WI38 (cell line): ENCODE data around the gene ARID1B.

Source experiments
- H3K4me3 ChIP-seq: 2 replicates; pipeline ENCODE4 v1.5.1; 2011; ENCODE audit warnings: low read depth, mild to moderate bottlenecking, control low read depth, low read length
- TF ChIP-seq, protein P1 (sequence below): IDR thresholded peaks from 2 replicates; pipeline ENCODE4 v1.5.1; 2012; ENCODE audit warnings: low read depth, mild to moderate bottlenecking, control low read depth, low read length

ARID1B gene

GRCh38 chr6:156900292-156900691 is 123.1 kb downstream of the ARID1B start:
- TF ChIP-seq, protein P1, sequence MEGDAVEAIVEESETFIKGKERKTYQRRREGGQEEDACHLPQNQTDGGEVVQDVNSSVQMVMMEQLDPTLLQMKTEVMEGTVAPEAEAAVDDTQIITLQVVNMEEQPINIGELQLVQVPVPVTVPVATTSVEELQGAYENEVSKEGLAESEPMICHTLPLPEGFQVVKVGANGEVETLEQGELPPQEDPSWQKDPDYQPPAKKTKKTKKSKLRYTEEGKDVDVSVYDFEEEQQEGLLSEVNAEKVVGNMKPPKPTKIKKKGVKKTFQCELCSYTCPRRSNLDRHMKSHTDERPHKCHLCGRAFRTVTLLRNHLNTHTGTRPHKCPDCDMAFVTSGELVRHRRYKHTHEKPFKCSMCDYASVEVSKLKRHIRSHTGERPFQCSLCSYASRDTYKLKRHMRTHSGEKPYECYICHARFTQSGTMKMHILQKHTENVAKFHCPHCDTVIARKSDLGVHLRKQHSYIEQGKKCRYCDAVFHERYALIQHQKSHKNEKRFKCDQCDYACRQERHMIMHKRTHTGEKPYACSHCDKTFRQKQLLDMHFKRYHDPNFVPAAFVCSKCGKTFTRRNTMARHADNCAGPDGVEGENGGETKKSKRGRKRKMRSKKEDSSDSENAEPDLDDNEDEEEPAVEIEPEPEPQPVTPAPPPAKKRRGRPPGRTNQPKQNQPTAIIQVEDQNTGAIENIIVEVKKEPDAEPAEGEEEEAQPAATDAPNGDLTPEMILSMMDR = no peak
- H3K4me3 ChIP-seq = no peak overlapping the region

- TF ChIP-seq, protein P1 = no peak
- no peak overlapping the region for H3K4me3 ChIP-seq
Observed at GRCh38 chr6:156901309-156902019, 124.3 kb downstream of the ARID1B start.

- H3K4me3 ChIP-seq = no peak overlapping the region
- TF ChIP-seq, protein P1 = no peak
Observed at GRCh38 chr6:156902782-156903181, 125.6 kb downstream of the ARID1B start.

DNA sequence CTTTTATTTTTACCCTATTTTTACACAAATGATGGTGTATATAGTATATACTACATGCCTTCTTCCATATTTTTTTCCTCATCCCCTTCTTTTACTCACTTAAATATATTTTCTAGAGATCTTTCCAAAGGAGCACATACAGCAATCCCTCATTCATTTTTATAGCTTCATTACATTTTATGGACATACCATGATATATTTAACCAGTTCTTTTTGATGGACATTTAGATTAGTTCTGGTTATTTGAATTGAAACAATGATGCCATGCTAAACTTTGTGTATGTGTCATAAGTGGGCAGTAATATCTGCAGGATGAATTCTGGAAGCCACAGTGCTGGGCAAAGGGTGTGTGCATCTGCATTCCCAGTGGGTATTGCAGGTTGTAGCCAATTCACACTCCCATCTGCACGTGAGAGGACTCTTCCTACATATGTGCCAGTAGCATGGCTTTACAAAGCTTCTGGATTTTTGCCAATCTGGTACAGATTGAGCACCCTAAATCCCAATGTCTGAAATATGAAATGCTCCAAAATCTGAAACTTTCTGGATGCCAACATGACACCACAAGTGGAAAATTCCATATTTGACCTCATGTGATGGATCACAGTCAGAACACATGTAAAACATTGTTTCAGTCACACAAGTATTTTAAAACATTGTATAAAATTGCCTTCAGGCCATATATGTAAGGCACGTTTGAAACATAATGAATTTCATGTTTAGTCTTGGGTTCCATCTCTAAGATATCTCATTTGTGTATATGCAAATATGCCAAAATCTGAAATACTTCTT is 127.2 kb downstream of the ARID1B start:
- H3K4me3 ChIP-seq = no peak overlapping the region
- TF ChIP-seq, protein P1 = no peak

DNA sequence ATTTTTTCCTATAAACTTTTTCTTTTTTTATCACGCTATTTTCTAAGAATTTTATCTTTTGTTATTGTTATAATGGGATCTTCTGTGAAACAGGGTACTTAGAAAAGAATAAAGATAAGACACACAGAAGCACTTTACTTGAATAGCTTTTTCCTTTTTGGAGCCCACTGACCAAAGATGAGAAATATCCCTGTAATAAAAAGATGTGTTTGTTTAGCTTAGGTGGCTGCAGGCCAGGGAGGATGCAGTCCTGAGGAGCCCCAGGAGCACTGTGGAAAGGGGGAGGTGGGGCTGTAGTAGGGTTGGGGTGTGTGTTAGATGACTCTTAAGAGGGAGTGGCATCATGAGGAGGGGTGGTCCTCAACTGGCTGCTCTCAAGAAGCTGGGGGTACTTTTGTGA is 128.6 kb downstream of the ARID1B start:
- TF ChIP-seq, protein P1 = no peak
- no peak overlapping the region for H3K4me3 ChIP-seq

GRCh38 chr6:156906451-156906850 is 129.3 kb downstream of the ARID1B start:
- TF ChIP-seq, protein P1 = no peak
- no peak overlapping the region for H3K4me3 ChIP-seq
